Neural cell (in vitro differentiated cells): ENCODE measurements around the gene PREX1. TPM values are rescaled to one million over a fixed set of nuclear protein-coding genes. Genes with fewer than 3 reads are reported as not detected.

Source experiments
- H2AFZ ChIP-seq: fragments of 200-600, 300-800 bp; sonication (generic), shearing (Covaris generic); 2 replicates; pipeline ENCODE4 v1.6.0; 2014; ENCODE audit warnings: low read depth, mild to moderate bottlenecking, antibody characterized with exemption, low read length, moderate library complexity
- H3F3A ChIP-seq: fragments of 200-600 bp; shearing (Covaris generic); 2 replicates; pipeline ENCODE4 v1.6.1; 2016; ENCODE audit warnings: mild to moderate bottlenecking, moderate library complexity, mixed read lengths, antibody characterized with exemption, low read length; ENCODE audit not compliant: insufficient read depth, poor library complexity, severe bottlenecking
- H3K27ac ChIP-seq: fragments of 200-600, 300-800 bp; sonication (generic), shearing (Covaris generic); 2 replicates; pipeline ENCODE4 v1.5.1; 2014; ENCODE audit warnings: mild to moderate bottlenecking, low read length, moderate library complexity
- H3K27me3 ChIP-seq: fragments of 300-800, 200-600 bp; sonication (generic), shearing (Covaris generic); 2 replicates; pipeline ENCODE4 v1.6.0; 2014; ENCODE audit warnings: mild to moderate bottlenecking, low read depth, low read length, moderate library complexity; ENCODE audit not compliant: insufficient read depth
- H3K36me3 ChIP-seq: fragments of 300-800, 200-600 bp; sonication (generic), shearing (Covaris generic); 2 replicates; pipeline ENCODE4 v1.5.1; 2014; ENCODE audit warnings: mild to moderate bottlenecking, antibody characterized with exemption, low read length, moderate library complexity; ENCODE audit not compliant: insufficient read depth
- H3K4me2 ChIP-seq: fragments of 300-800, 200-600 bp; sonication (generic), shearing (Covaris generic); 2 replicates; pipeline ENCODE4 v1.6.0; 2014; ENCODE audit warnings: mild to moderate bottlenecking, low read length
- H3K4me3 ChIP-seq: fragments of 300-800, 200-600 bp; sonication (generic), shearing (Covaris generic); 2 replicates; pipeline ENCODE4 v1.5.1; 2014; ENCODE audit warnings: mild to moderate bottlenecking, low read length, moderate library complexity
- H3K79me2 ChIP-seq: fragments of 200-600 bp; shearing (Covaris generic); replicated peaks from 2 replicates; pipeline ENCODE4 v1.6.0; 2014; ENCODE audit warnings: mild to moderate bottlenecking, low read length, moderate library complexity; ENCODE audit not compliant: insufficient read depth
- H3K9ac ChIP-seq: fragments of 300-800, 200-600 bp; sonication (generic), shearing (Covaris generic); 2 replicates; pipeline ENCODE4 v1.6.1; 2016; ENCODE audit warnings: mild to moderate bottlenecking, low read length, mixed read lengths
- H3K9me2 ChIP-seq: fragments of 200-600 bp; shearing (Covaris generic); 2 replicates; pipeline ENCODE4 v1.6.1; 2016; ENCODE audit warnings: mild to moderate bottlenecking, low read length, mixed read lengths; ENCODE audit not compliant: insufficient read depth
- H3K9me3 ChIP-seq: fragments of 200-600, 300-800 bp; sonication (generic), shearing (Covaris generic); 2 replicates; pipeline ENCODE4 v1.6.1; 2016; ENCODE audit warnings: mild to moderate bottlenecking, mixed run types, low read length, moderate library complexity, mixed read lengths
- H4K20me1 ChIP-seq: fragments of 200-600 bp; shearing (Covaris generic); 2 replicates; pipeline ENCODE4 v1.6.1; 2016; ENCODE audit warnings: mild to moderate bottlenecking, mixed run types; ENCODE audit not compliant: insufficient read depth
- CTCF ChIP-seq: fragments of 450-650 bp; IDR thresholded peaks from 2 replicates; pipeline ENCODE4 v1.5.1; 2014; ENCODE audit warnings: antibody characterized with exemption, mild to moderate bottlenecking, moderate library complexity; ENCODE audit not compliant: poor library complexity, severe bottlenecking
- EP300 ChIP-seq: fragments of 450-650 bp; conservative IDR thresholded peaks from 2 replicates; pipeline ENCODE4 v1.6.1; 2014; ENCODE audit warnings: antibody characterized with exemption, mild to moderate bottlenecking, moderate library complexity; ENCODE audit not compliant: poor library complexity, severe bottlenecking
- EZH2 ChIP-seq: fragments of 200-600, 300-800 bp; shearing (Covaris generic), sonication (generic); IDR thresholded peaks from 2 replicates; pipeline ENCODE4 v1.6.1; 2014; ENCODE audit warnings: antibody characterized with exemption, low read length, borderline replicate concordance, mild to moderate bottlenecking; ENCODE audit not compliant: insufficient read depth, poor library complexity, severe bottlenecking
- MXI1 ChIP-seq: fragments of 450-650 bp; conservative IDR thresholded peaks from 2 replicates; pipeline ENCODE4 v1.6.1; 2014; ENCODE audit warnings: antibody characterized with exemption, mild to moderate bottlenecking; ENCODE audit not compliant: poor library complexity, severe bottlenecking
- POLR2AphosphoS5 ChIP-seq: IDR thresholded peaks from 2 replicates; pipeline ENCODE4 v1.6.1; 2012
- RAD21 ChIP-seq: fragments of 450-650 bp; conservative IDR thresholded peaks from 2 replicates; pipeline ENCODE4 v1.6.1; 2014; ENCODE audit warnings: antibody characterized with exemption, mild to moderate bottlenecking, moderate library complexity
- SMC3 ChIP-seq: fragments of 450-650 bp; conservative IDR thresholded peaks from 2 replicates; pipeline ENCODE4 v1.6.1; 2014; ENCODE audit warnings: antibody characterized with exemption, mild to moderate bottlenecking, moderate library complexity; ENCODE audit not compliant: poor library complexity
- TAF1 ChIP-seq: IDR thresholded peaks from 2 replicates; pipeline ENCODE4 v1.6.1; 2012; ENCODE audit warnings: low read depth
- polyA plus RNA-seq: library from polyadenylated mRNA; depleted of rRNA; stranded (reverse); fragments of >200 nt; gene quantifications from 2 replicates; pipeline ENCODE4 v1.2.3, GENCODE V29; 2014
- TF ChIP-seq, protein P1 (sequence below): IDR thresholded peaks from 2 replicates; pipeline ENCODE4 v1.6.1; 2012; ENCODE audit warnings: borderline replicate concordance

The PREX1 gene
- polyA plus RNA-seq, 1 donor from 2014 or later, result 0.06 TPM

GRCh38 chr20:48578397-48579098, 249.3 kb downstream of the PREX1 start:
- no peaks in the 10 kb centered on the region for H3K79me2 ChIP-seq
- no peaks in the 10 kb centered on the region for H3K27me3 ChIP-seq
- no peaks in the 10 kb centered on the region for H4K20me1 ChIP-seq
- H3K36me3 ChIP-seq, result no peaks in the 10 kb centered on the region
- no peaks in the 10 kb centered on the region for H3K9me3 ChIP-seq
- no peak overlapping the region for H3K4me3 ChIP-seq
- TF ChIP-seq, protein P1, sequence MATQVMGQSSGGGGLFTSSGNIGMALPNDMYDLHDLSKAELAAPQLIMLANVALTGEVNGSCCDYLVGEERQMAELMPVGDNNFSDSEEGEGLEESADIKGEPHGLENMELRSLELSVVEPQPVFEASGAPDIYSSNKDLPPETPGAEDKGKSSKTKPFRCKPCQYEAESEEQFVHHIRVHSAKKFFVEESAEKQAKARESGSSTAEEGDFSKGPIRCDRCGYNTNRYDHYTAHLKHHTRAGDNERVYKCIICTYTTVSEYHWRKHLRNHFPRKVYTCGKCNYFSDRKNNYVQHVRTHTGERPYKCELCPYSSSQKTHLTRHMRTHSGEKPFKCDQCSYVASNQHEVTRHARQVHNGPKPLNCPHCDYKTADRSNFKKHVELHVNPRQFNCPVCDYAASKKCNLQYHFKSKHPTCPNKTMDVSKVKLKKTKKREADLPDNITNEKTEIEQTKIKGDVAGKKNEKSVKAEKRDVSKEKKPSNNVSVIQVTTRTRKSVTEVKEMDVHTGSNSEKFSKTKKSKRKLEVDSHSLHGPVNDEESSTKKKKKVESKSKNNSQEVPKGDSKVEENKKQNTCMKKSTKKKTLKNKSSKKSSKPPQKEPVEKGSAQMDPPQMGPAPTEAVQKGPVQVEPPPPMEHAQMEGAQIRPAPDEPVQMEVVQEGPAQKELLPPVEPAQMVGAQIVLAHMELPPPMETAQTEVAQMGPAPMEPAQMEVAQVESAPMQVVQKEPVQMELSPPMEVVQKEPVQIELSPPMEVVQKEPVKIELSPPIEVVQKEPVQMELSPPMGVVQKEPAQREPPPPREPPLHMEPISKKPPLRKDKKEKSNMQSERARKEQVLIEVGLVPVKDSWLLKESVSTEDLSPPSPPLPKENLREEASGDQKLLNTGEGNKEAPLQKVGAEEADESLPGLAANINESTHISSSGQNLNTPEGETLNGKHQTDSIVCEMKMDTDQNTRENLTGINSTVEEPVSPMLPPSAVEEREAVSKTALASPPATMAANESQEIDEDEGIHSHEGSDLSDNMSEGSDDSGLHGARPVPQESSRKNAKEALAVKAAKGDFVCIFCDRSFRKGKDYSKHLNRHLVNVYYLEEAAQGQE, result no peak
- no peak for TF ChIP-seq CTCF
- TF ChIP-seq EP300, result no peak
- TF ChIP-seq TAF1, result no peak
- no peak for TF ChIP-seq POLR2AphosphoS5
- no peak for TF ChIP-seq EZH2
- no peak for TF ChIP-seq RAD21
- no peak for TF ChIP-seq MXI1
- H3K27ac ChIP-seq, result no peak overlapping the region
- no peak overlapping the region for H2AFZ ChIP-seq
- no peaks in the 10 kb centered on the region for H3F3A ChIP-seq
- H3K9ac ChIP-seq, result no peak overlapping the region
- H3K9me2 ChIP-seq, result no peaks in the 10 kb centered on the region
- no peak overlapping the region for H3K4me2 ChIP-seq

DNA sequence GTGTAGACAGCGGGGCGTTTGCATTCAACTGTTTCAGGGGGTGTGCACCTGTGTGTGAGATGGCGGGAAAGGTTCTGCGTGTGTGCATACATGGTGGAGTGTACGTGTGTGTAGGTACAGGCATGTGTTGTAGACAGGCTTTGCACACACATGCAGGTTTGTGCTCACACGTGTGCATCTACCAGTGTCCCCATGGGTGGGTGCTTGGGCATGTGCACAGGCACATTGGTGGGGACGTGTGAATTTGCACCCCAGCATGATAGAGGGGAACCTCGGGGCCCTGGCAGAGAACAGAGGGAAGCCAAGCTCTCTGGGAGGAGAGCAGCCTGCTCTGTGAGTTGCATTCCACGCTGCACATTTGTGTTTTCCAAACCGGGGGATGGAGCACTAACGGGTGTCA, 250.2 kb downstream of the PREX1 start:
- H2AFZ ChIP-seq, result no peak overlapping the region
- H3K9me3 ChIP-seq, result no peaks in the 10 kb centered on the region
- H3K9ac ChIP-seq, result no peak overlapping the region
- no peaks in the 10 kb centered on the region for H3K36me3 ChIP-seq
- H3K4me3 ChIP-seq, result no peak overlapping the region
- H4K20me1 ChIP-seq, result no peaks in the 10 kb centered on the region
- no peaks in the 10 kb centered on the region for H3F3A ChIP-seq
- H3K9me2 ChIP-seq, result no peaks in the 10 kb centered on the region
- TF ChIP-seq, protein P1, result no peak
- TF ChIP-seq SMC3 (no peak), TAF1 (no peak), EZH2 (no peak), POLR2AphosphoS5 (no peak), CTCF (no peak), EP300 (no peak), MXI1 (no peak), RAD21 (no peak)
- H3K27ac ChIP-seq, result no peak overlapping the region
- H3K79me2 ChIP-seq, result no peaks in the 10 kb centered on the region
- no peak overlapping the region for H3K4me2 ChIP-seq
- H3K27me3 ChIP-seq, result no peaks in the 10 kb centered on the region
